Heart right ventricle (tissue), 16 donors: ENCODE results near the gene GSE1. TPM values are rescaled to one million over a fixed set of nuclear protein-coding genes. Genes with fewer than 3 reads are reported as not detected.

Experiments used
- ATAC-seq, 8 donors: fragments of 200-7000 bp; cut with Tn5 transposase; one replicate each; pipeline ENCODE4 v1.9.1; 2020; ENCODE audit warnings: mild to moderate bottlenecking in 8 of 8, moderate library complexity in 8 of 8, moderate number of reproducible peaks in 1 of 8
- DNase-seq, 2 donors: peaks; one replicate each; pipeline ENCODE4 v3.0.0-alpha.2; 2020
- H3K27ac ChIP-seq, 10 donors: fragments of 200-600 bp; sonication (generic) in 2 of 10; one replicate each; pipeline versions ENCODE4 v1.5.0 to v1.8.0; 2020 to 2022; ENCODE audit warnings: mild to moderate bottlenecking in 3 of 10
- H3K27me3 ChIP-seq, 7 donors: fragments of 200-600 bp; one replicate each; pipeline ENCODE4 v1.8.0; 2021 to 2022; ENCODE audit warnings: mild to moderate bottlenecking in 2 of 7
- H3K36me3 ChIP-seq, 9 donors: fragments of 200-600 bp; sonication (generic) in 1 of 9; one replicate each; pipeline versions ENCODE4 v1.5.0 to v1.8.0; 2020 to 2022; ENCODE audit warnings: mild to moderate bottlenecking in 2 of 9
- H3K4me1 ChIP-seq, 9 donors: fragments of 200-600 bp; sonication (generic) in 1 of 9; one replicate each; pipeline versions ENCODE4 v1.5.0 to v1.8.0; 2020 to 2022; ENCODE audit warnings: mild to moderate bottlenecking in 4 of 9
- H3K4me3 ChIP-seq, 10 donors: fragments of 200-600 bp; sonication (generic) in 2 of 10; one replicate each; pipeline versions ENCODE4 v1.5.0 to v1.8.0; 2020 to 2022; ENCODE audit warnings: mild to moderate bottlenecking in 7 of 10, moderate library complexity in 2 of 10
- H3K9me3 ChIP-seq, 11 donors: fragments of 200-600 bp in 10 of 11; sonication (generic) in 2 of 11; one replicate each; pipeline versions ENCODE4 v1.5.0 to v1.8.0; 2013 to 2022; ENCODE audit warnings: mild to moderate bottlenecking in 2 of 11, control low read depth in 1 of 11, moderate library complexity in 1 of 11
- whole genome bisulfite sequencing, 2 donors: extraction: QIAGEN DNeasy Blood & Tissue Kit; methylation state at CpG; one replicate each; pipeline ENCODE4 v1.1.7; 2013; ENCODE audit warnings: inconsistent platforms in 1 of 2; 5-methylcytosine and 5-hydroxymethylcytosine counted together
- intact Hi-C, 10 donors: fragments of 100-400 bp; cut with DNase I; formaldehyde crosslinking; loops; one replicate each; pipeline versions ENCODE4 v1.11.1 to v1.14.2; 2022
- polyA plus RNA-seq, 2 donors: library from polyadenylated mRNA; stranded (reverse); fragments of 200-250 nt; gene quantifications; one replicate each; pipeline ENCODE4 v1.2.3, GENCODE V29; 2013
- total RNA-seq, 10 donors: library from RNA; stranded (reverse); fragmentation: NEBNext Ultra II Directional in 3 of 10; extraction: Animal tissue kit (Norgen Biotek cat#: 25700) in 3 of 10; gene quantifications; one replicate each; pipeline versions ENCODE4 v1.2.1 to v1.2.4, GENCODE V29; 2021 to 2023
- TF ChIP-seq, protein P1 (sequence below), 9 donors: fragments of 200-600 bp; sonication (generic) in 2 of 9; IDR thresholded peaks; one replicate each; pipeline versions ENCODE4 v1.5.0 to v1.8.0; 2021 to 2022; ENCODE audit warnings: antibody characterized with exemption in 9 of 9, mild to moderate bottlenecking in 5 of 9, moderate library complexity in 1 of 9
- donor health status: Arrhythmogenic right ventricular cardiomyopathy.
- donor health status: ischemic (EF 13 %, LVEDD 7.1; RV severe dilation, severe dysfunction).
- donor health status: healthy with polysubstance abuse.
- donor health status: DM: no; HTN: yes; CAD: no.
- donor health status: DM: no; HTN: no; CAD: no.
- donor health status: ischemic (EF 25% LVEDD 6.9; RV normal size, moderate dysfunction).
- donor health status: ischemic (EF 25% LVEDD 5.7; RV mildly dilated, moderate dysfunction).
- donor health status: healthy.
- donor health status: DM: yes; HTN: yes; CAD: no.
- donor health status: Ischemic cardiomyopathy.
- donor health status: ischemic (EF 35%, LVEDD 5.7; RV mildly dilated, moderate dysfunction).
- donor health status: nonischemic (EF 11% LVEDD 7.7; RV severe dilation, severe dysfunction).
- donor health status: DM: yes; HTN: yes; CAD: no.
- donor health status: PGD.
- donor health status: ischemic (EF 29% LVEDD 5.4; RV normal size, mild dysfunction).
- donor health status: nonischemic (EF 23%, LVEDD 6.1; RV moderate dilation, normal function).

Gene GSE1
- total and polyA plus RNA-seq, 12 donors = 15.6 to 53.2 (median 32.6) TPM

DNA sequence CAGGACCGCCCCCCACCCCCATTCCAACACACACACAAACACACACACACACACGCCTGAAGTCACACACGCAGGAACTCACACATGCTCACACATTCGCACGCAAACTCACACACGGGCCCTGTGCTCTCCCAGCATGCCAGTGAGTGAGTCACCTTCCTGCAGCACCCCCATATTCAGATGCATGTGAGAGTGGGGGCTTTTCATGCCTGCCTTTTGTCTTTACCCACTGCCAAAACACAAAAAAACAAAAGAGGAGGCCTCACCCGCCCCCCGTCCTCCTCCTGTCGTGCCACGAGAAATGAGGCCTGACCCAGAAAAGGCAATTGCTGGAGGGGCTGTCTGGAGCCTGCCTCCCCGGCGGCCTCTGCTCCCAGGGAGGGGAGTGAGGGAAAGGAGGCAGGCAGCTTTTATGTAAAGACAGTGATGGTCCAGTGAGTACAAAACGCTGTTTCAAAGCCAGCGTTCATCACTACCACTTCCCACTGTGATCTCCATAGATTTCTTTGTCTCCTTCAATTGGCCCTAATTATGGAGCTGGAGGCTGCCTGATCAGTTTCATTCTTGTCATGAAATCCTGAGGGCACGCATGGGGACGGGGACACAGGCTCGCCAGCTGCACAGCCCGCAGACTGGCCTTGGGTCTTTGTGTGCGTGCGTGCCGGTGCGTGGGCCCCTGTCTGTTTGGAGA, 29.5 kb upstream of the GSE1 start:
- intact Hi-C loops = no loop called here
- 88 to 90% methylated on average over 22 of the region's 22 CpGs for WGBS, 2 donors
- Histone ChIP-seq H3K27ac (no peak overlapping the region), H3K27me3 (no peaks in the 10 kb centered on the region), H3K4me1 (peaks cover 3 to 30% (median 15%) of the 10 kb centered on the region in 9 donors), H3K4me3 (no peak overlapping the region), H3K36me3 (no peaks in the 10 kb centered on the region), H3K9me3 (no peaks in the 10 kb centered on the region)
- ATAC-seq = no peak
- TF ChIP-seq, protein P1, sequence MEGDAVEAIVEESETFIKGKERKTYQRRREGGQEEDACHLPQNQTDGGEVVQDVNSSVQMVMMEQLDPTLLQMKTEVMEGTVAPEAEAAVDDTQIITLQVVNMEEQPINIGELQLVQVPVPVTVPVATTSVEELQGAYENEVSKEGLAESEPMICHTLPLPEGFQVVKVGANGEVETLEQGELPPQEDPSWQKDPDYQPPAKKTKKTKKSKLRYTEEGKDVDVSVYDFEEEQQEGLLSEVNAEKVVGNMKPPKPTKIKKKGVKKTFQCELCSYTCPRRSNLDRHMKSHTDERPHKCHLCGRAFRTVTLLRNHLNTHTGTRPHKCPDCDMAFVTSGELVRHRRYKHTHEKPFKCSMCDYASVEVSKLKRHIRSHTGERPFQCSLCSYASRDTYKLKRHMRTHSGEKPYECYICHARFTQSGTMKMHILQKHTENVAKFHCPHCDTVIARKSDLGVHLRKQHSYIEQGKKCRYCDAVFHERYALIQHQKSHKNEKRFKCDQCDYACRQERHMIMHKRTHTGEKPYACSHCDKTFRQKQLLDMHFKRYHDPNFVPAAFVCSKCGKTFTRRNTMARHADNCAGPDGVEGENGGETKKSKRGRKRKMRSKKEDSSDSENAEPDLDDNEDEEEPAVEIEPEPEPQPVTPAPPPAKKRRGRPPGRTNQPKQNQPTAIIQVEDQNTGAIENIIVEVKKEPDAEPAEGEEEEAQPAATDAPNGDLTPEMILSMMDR (IDR thresholded peaks at IDR 0.05) = no peak
- DNase-seq = no peak

DNA sequence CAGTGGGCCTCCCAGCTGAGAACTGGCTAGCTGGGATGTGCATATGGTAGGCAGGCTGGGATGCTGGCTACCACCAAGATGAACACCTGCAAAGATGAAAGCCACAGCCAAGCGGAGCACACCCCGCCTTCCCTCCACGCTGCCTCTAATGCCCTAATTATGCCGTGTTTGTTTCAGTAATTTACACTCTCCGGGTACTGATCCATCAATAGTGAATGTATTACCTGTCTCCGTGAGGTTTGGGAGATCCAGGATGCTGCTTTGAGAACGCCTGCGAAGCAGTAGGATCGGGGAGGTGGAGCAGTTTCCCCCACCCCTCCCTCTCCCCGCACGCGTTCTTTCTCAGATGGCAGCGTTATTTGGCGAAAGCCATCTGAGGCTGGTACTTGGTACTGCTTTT, 28.9 kb upstream of the GSE1 start:
- intact Hi-C loops = no loop called here
- 96 to 97% methylated on average over 14 of the region's 14 CpGs for WGBS, 2 donors
- no peak for DNase-seq
- H3K4me1 ChIP-seq = peaks cover 3 to 30% (median 17%) of the 10 kb centered on the region in 9 donors
- H3K9me3 ChIP-seq = no peaks in the 10 kb centered on the region
- no peak for ATAC-seq
- H3K4me3 ChIP-seq = no peak overlapping the region
- no peak overlapping the region for H3K27ac ChIP-seq
- no peaks in the 10 kb centered on the region for H3K36me3 ChIP-seq
- TF ChIP-seq, protein P1 (IDR thresholded peaks at IDR 0.05) = no peak
- no peaks in the 10 kb centered on the region for H3K27me3 ChIP-seq

DNA sequence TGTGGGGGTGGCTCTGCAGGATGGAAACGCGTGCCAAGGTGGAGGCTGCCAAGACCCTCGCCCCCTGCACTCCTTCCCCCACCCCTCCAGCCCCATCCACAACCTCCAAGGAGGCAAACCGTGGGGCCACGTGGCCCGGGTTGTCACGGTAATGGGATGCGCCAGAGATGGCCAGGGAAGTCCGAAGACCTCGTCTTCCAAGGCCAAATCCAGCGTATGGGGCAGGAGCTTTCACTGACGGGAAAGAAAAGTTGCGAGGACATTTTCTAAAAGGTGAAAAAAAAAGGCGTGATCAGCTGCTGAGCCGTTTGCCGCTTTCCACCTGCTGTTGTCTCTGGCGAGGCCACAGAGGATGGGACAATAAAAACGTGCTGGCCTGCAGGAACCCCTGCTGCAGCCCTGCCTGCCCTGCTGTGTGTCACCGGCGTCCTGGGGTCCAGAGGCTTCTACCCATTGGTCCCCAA, 28.3 kb upstream of the GSE1 start:
- TF ChIP-seq, protein P1 (IDR thresholded peaks at IDR 0.05) = no peak
- Histone ChIP-seq H3K27me3 (no peaks in the 10 kb centered on the region), H3K27ac (no peak overlapping the region), H3K4me1 (peaks cover 3 to 29% (median 14%) of the 10 kb centered on the region in 9 donors), H3K4me3 (no peak overlapping the region), H3K9me3 (no peaks in the 10 kb centered on the region), H3K36me3 (no peaks in the 10 kb centered on the region)
- DNase-seq (no peak), ATAC-seq (no peak)
- 87 to 89% methylated on average over 20 of the region's 20 CpGs for whole genome bisulfite sequencing, 2 donors
- intact Hi-C loops = no loop called here

DNA sequence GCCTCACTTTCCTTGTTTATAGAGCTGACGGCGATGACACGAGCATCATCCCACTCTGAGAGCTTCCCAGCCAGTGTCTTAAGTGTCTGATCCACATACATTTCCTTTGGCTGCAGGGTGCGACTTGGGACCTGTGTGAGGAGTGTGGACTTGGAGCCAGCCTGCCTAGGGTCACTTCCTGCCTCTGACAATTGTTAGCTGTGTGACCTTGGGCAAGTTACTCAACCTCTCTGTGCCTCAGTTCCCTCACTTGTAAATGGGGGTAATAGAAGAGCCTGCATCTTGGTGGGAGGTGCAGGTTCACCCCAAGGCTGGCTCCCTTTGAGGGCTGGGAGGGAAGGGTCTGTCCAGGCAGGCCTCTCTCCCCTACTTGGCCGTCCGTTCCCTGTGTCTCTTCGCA, 27.4 kb upstream of the GSE1 start:
- DNase-seq (no peak), ATAC-seq (no peak)
- intact Hi-C loops = no loop called here
- TF ChIP-seq, protein P1 (IDR thresholded peaks at IDR 0.05) = no peak
- H3K9me3 ChIP-seq = no peaks in the 10 kb centered on the region
- no peak overlapping the region for H3K4me3 ChIP-seq
- no peaks in the 10 kb centered on the region for H3K27me3 ChIP-seq
- peaks cover 3 to 29% (median 14%) of the 10 kb centered on the region in 9 donors for H3K4me1 ChIP-seq
- no peaks in the 10 kb centered on the region for H3K36me3 ChIP-seq
- no peak overlapping the region for H3K27ac ChIP-seq
- WGBS, 2 donors = 92 to 94% methylated on average over 7 of the region's 7 CpGs
